HCT116 (cell line): ENCODE measurements around the gene SAA2. TPM values are rescaled to one million over a fixed set of nuclear protein-coding genes. Genes with fewer than 3 reads are reported as not detected.

Experiments used
- ATAC-seq: fragments of 200-7000 bp; cut with Tn5 transposase; 2 replicates; pipeline ENCODE4 v1.9.1; 2020; ENCODE audit warnings: mild to moderate bottlenecking, moderate library complexity
- BruUV-seq: library from RNA; stranded (reverse); fragments of 400-500 nt; replicated peaks from 2 replicates; lab custom pipeline; 2021; lab: Mats Ljungman, UMichigan
- CTCF ChIA-PET: fragments of 300-600 bp; sonication (Branson Sonifier 250); formaldehyde crosslinking; loops from one replicate; lab custom pipeline; 2021; ENCODE audit warnings: antibody characterized with exemption; lab: Charles Lee
- POLR2A ChIA-PET: fragments of 300-600, 350-600 bp; sonication (Branson Sonifier 250); formaldehyde crosslinking; loops from one replicate; lab custom pipeline; 2021; ENCODE audit warnings: antibody characterized with exemption; lab: Charles Lee
- RAD21 ChIA-PET, 2 experiments: fragments of 300-600 bp; sonication (Branson Sonifier 250); formaldehyde crosslinking; loops; one replicate each; lab custom pipeline; 2023; ENCODE audit warnings: low total read pairs in 2 of 2; ENCODE audit not compliant: uncharacterized antibody in 2 of 2, unreplicated experiment in 2 of 2, low non-redundant PET in 1 of 2; lab: Charles Lee
- DNase-seq: peaks from one replicate; pipeline ENCODE4 v3.0.0-alpha.2; 2010; ENCODE audit warnings: low read depth, low spot score
- H2AFZ ChIP-seq: fragments of 200-600 bp; shearing (Covaris generic), sonication (generic); 2 replicates; pipeline ENCODE4 v1.6.1; 2017; ENCODE audit warnings: low read depth, mixed run types, mixed read lengths, antibody characterized with exemption, low read length; ENCODE audit not compliant: poor library complexity, severe bottlenecking
- H3K27ac ChIP-seq: 2 replicates; pipeline ENCODE4 v1.5.1; 2012; ENCODE audit warnings: low read depth, low read length
- H3K27me3 ChIP-seq: fragments of 200-600 bp; sonication (generic); 2 replicates; pipeline ENCODE4 v1.6.1; 2016; ENCODE audit warnings: mixed run types, low read length, mixed read lengths; ENCODE audit not compliant: insufficient read depth
- H3K36me3 ChIP-seq, 2 experiments: fragments of 200-500 bp in 1 of 2; fragments of 200-600 bp in 1 of 2; sonication (Bioruptor generic) in 1 of 2; sonication (generic) in 1 of 2; 2 replicates each; pipeline versions ENCODE4 v1.5.1 to v1.6.1; 2014 to 2016; ENCODE audit warnings: low read length in 2 of 2, inconsistent platforms in 1 of 2, mixed read lengths in 1 of 2, mixed run types in 1 of 2; ENCODE audit not compliant: insufficient read depth in 2 of 2, control insufficient read depth in 1 of 2
- H3K4me1 ChIP-seq, 2 experiments: fragments of 200-600 bp in 1 of 2; sonication (generic) in 1 of 2; 2 replicates each; pipeline versions ENCODE4 v1.5.1 to v1.6.1; 2012 to 2017; ENCODE audit warnings: low read length in 2 of 2, inconsistent platforms in 1 of 2, mild to moderate bottlenecking in 1 of 2, mixed read lengths in 1 of 2, mixed run types in 1 of 2, moderate library complexity in 1 of 2; ENCODE audit not compliant: insufficient read depth in 2 of 2, control insufficient read depth in 1 of 2
- H3K4me2 ChIP-seq: fragments of 200-600 bp; sonication (generic); 2 replicates; pipeline ENCODE4 v1.6.1; 2017; ENCODE audit warnings: mixed run types, low read length, mixed read lengths
- H3K4me3 ChIP-seq, 2 experiments: fragments of 200-600 bp in 1 of 2; sonication (generic) in 1 of 2; replicated peaks in 1 of 2; 2 replicates each; pipeline ENCODE4 v1.5.1; 2011 to 2016; ENCODE audit warnings: low read length in 2 of 2, control low read depth in 1 of 2, low read depth in 1 of 2, mild to moderate bottlenecking in 1 of 2, mixed read lengths in 1 of 2, mixed run types in 1 of 2
- H3K79me2 ChIP-seq: fragments of 200-600 bp; sonication (generic); 2 replicates; pipeline ENCODE4 v1.6.1; 2017; ENCODE audit warnings: mild to moderate bottlenecking, mixed run types, low read length, moderate library complexity, mixed read lengths; ENCODE audit not compliant: insufficient read depth
- H3K9ac ChIP-seq: fragments of 200-600 bp; sonication (generic); 2 replicates; pipeline ENCODE4 v1.6.1; 2016; ENCODE audit warnings: low read length, mixed read lengths
- H3K9me2 ChIP-seq: fragments of 200-600 bp; sonication (generic), shearing (Covaris generic); 2 replicates; pipeline ENCODE4 v1.6.1; 2017; ENCODE audit warnings: mixed run types, mild to moderate bottlenecking, moderate library complexity; ENCODE audit not compliant: insufficient read depth
- H3K9me3 ChIP-seq, 2 experiments: fragments of 200-500 bp in 1 of 2; fragments of 200-600 bp in 1 of 2; sonication (Bioruptor generic) in 1 of 2; sonication (generic) in 1 of 2; 2 replicates each; pipeline ENCODE4 v1.6.1; 2014 to 2017; ENCODE audit warnings: low read length in 2 of 2, mixed read lengths in 2 of 2, inconsistent platforms in 1 of 2, low read depth in 1 of 2, mild to moderate bottlenecking in 1 of 2, mixed run types in 1 of 2, moderate library complexity in 1 of 2; ENCODE audit not compliant: control insufficient read depth in 1 of 2, insufficient read depth in 1 of 2
- H4K20me1 ChIP-seq: fragments of 200-600 bp; sonication (generic), shearing (Covaris generic); 2 replicates; pipeline ENCODE4 v1.6.1; 2017; ENCODE audit warnings: mixed run types, mild to moderate bottlenecking, moderate library complexity; ENCODE audit not compliant: insufficient read depth
- CBX3 ChIP-seq: IDR thresholded peaks from 2 replicates; pipeline ENCODE4 v1.6.1; 2012; ENCODE audit warnings: low read depth
- CEBPB ChIP-seq: IDR thresholded peaks from 2 replicates; pipeline ENCODE4 v1.6.1; 2012; ENCODE audit warnings: low read depth
- CTCF ChIP-seq, 3 experiments: fragments of 200-600 bp in 1 of 3; sonication (generic) in 1 of 3; IDR thresholded peaks in 2 of 3; conservative IDR thresholded peaks in 1 of 3; 2 replicates each; pipeline ENCODE4 v1.5.1; 2012 to 2017; ENCODE audit warnings: low read depth in 2 of 3, low read length in 2 of 3, antibody characterized with exemption in 1 of 3, borderline replicate concordance in 1 of 3, control low read depth in 1 of 3, mild to moderate bottlenecking in 1 of 3, mixed read lengths in 1 of 3, mixed run types in 1 of 3, moderate library complexity in 1 of 3; ENCODE audit not compliant: insufficient read depth in 1 of 3
- EGR1 ChIP-seq: IDR thresholded peaks from 2 replicates; pipeline ENCODE4 v1.6.1; 2012; ENCODE audit warnings: low read depth
- ELF1 ChIP-seq: IDR thresholded peaks from 2 replicates; pipeline ENCODE4 v1.6.1; 2012; ENCODE audit warnings: low read depth, borderline replicate concordance
- EZH2 ChIP-seq: fragments of 200-600 bp; sonication (generic); IDR thresholded peaks from 2 replicates; pipeline ENCODE4 v1.6.1; 2017; ENCODE audit warnings: antibody characterized with exemption, mixed run types
- FOSL1 ChIP-seq: IDR thresholded peaks from 2 replicates; pipeline ENCODE4 v1.6.1; 2012; ENCODE audit warnings: low read depth
- JUND ChIP-seq: IDR thresholded peaks from 2 replicates; pipeline ENCODE4 v1.6.1; 2012
- POLR2AphosphoS5 ChIP-seq: IDR thresholded peaks from 2 replicates; pipeline ENCODE4 v1.6.1; 2011; ENCODE audit warnings: mild to moderate bottlenecking, low read depth, low read length, moderate library complexity
- REST ChIP-seq: IDR thresholded peaks from 2 replicates; pipeline ENCODE4 v1.6.1; 2012; ENCODE audit warnings: low read depth
- SIN3A ChIP-seq: IDR thresholded peaks from 2 replicates; pipeline ENCODE4 v1.6.1; 2012; ENCODE audit warnings: low read depth
- SP1 ChIP-seq: IDR thresholded peaks from 2 replicates; pipeline ENCODE4 v1.6.1; 2012; ENCODE audit warnings: low read depth
- SRF ChIP-seq: IDR thresholded peaks from 2 replicates; pipeline ENCODE4 v1.6.1; 2012; ENCODE audit warnings: low read depth
- TCF7L2 ChIP-seq: IDR thresholded peaks from 2 replicates; pipeline ENCODE4 v1.7.0; 2011; ENCODE audit warnings: borderline replicate concordance, inconsistent platforms; ENCODE audit not compliant: insufficient read depth, insufficient read length; ENCODE audit errors: extremely low read depth
- YY1 ChIP-seq: IDR thresholded peaks from 2 replicates; pipeline ENCODE4 v1.6.1; 2011; ENCODE audit warnings: low read length, low read depth, moderate library complexity, mild to moderate bottlenecking; ENCODE audit not compliant: insufficient replicate concordance; ENCODE audit errors: extremely low read depth
- ZBTB33 ChIP-seq: IDR thresholded peaks from 2 replicates; pipeline ENCODE4 v1.6.1; 2011; ENCODE audit warnings: mild to moderate bottlenecking, low read length, moderate library complexity; ENCODE audit not compliant: insufficient replicate concordance; ENCODE audit errors: extremely low read depth
- intact Hi-C: fragments of 100-400 bp; cut with micrococcal nuclease; formaldehyde crosslinking; loops from 2 replicates; pipeline ENCODE4 v1.10.0; 2022
- total RNA-seq: library from RNA; stranded (reverse); gene quantifications from one replicate; pipeline ENCODE4 v1.2.1, GENCODE V29; 2021; ENCODE audit not compliant: unreplicated experiment
- TF ChIP-seq, protein P1 (sequence below): IDR thresholded peaks from 2 replicates; pipeline ENCODE4 v1.6.1; 2012

SAA2 gene
- total RNA-seq, 1 experiment from 2014 or later: 5.2 TPM

DNA sequence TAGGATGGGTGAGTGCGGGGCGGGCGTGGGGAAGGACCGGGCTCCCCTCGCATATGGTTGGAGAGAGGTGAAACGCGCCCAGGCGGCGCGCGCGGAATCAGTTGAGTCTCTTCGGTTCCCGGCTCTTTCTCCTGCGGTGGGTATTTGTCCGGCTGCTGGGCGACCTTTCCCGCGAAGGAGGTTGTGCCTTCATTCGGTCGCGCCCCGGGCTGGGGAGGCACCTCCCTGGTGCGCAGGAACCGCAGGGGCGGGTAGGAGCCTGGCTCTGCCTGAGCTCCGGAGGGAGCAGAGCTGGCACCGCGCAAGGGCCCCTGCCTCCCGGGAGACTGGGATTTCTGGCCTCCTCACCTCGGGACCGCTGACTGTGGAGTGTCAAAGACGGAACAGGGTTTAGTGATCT lies 39.4 kb downstream of the SAA2 start:
- H3K4me1 ChIP-seq: no peaks in the 10 kb centered on the region
- H3K27ac ChIP-seq: no peak overlapping the region
- H2AFZ ChIP-seq: no peak overlapping the region
- no TSS peak for BruUV-seq
- no peak overlapping the region for H3K4me3 ChIP-seq
- H3K79me2 ChIP-seq: no peaks in the 10 kb centered on the region
- H4K20me1 ChIP-seq: no peaks in the 10 kb centered on the region
- H3K36me3 ChIP-seq: no peaks in the 10 kb centered on the region
- no peaks in the 10 kb centered on the region for H3K9me3 ChIP-seq
- no peak overlapping the region for H3K9ac ChIP-seq
- H3K27me3 ChIP-seq: no peaks in the 10 kb centered on the region
- no peak overlapping the region for H3K4me2 ChIP-seq
- RAD21 ChIA-PET: no interaction called here
- intact Hi-C loops: no loop called here
- TF ChIP-seq SRF: no peak
- TF ChIP-seq, protein P1, sequence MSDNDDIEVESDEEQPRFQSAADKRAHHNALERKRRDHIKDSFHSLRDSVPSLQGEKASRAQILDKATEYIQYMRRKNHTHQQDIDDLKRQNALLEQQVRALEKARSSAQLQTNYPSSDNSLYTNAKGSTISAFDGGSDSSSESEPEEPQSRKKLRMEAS: no peak
- no peak for TF ChIP-seq JUND
- TF ChIP-seq EGR1: no peak
- TF ChIP-seq EZH2: no peak
- TF ChIP-seq ZBTB33: no peak
- TF ChIP-seq FOSL1: no peak
- TF ChIP-seq YY1: no peak
- TF ChIP-seq ELF1: no peak
- TF ChIP-seq TCF7L2: no peak
- no peak for TF ChIP-seq CBX3
- no peak for TF ChIP-seq CTCF (IDR thresholded peaks at IDR 0.05 in 2 of 3, conservative IDR thresholded peaks at IDR 0.05 in 1 of 3; ENCODE audit: borderline replicate concordance in 1 of 3, insufficient read depth in 1 of 3, low read depth in 2 of 3, low read length in 2 of 3)
- TF ChIP-seq CEBPB: no peak
- TF ChIP-seq REST: no peak
- TF ChIP-seq POLR2AphosphoS5: no peak
- no peak for TF ChIP-seq SP1
- no peak for TF ChIP-seq SIN3A
- TF ChIP-seq, all 23 proteins: peak for 0
- CTCF ChIA-PET: no interaction called here
- ATAC-seq (no peak), DNase-seq (no peak)
- POLR2A ChIA-PET: no interaction called here
- no peaks in the 10 kb centered on the region for H3K9me2 ChIP-seq
